Measurements from ENCODE around the gene EPB41.
"Not testable (repeated sequence)": the region's sequence is repeated elsewhere in the genome, so short reads cannot be mapped to it uniquely, and the experiment has no call there.

- TF ChIP-seq POLR2A (IDR thresholded peaks at IDR 0.05) = not testable (repeated sequence)
- TF ChIP-seq, protein P1, sequence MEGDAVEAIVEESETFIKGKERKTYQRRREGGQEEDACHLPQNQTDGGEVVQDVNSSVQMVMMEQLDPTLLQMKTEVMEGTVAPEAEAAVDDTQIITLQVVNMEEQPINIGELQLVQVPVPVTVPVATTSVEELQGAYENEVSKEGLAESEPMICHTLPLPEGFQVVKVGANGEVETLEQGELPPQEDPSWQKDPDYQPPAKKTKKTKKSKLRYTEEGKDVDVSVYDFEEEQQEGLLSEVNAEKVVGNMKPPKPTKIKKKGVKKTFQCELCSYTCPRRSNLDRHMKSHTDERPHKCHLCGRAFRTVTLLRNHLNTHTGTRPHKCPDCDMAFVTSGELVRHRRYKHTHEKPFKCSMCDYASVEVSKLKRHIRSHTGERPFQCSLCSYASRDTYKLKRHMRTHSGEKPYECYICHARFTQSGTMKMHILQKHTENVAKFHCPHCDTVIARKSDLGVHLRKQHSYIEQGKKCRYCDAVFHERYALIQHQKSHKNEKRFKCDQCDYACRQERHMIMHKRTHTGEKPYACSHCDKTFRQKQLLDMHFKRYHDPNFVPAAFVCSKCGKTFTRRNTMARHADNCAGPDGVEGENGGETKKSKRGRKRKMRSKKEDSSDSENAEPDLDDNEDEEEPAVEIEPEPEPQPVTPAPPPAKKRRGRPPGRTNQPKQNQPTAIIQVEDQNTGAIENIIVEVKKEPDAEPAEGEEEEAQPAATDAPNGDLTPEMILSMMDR (IDR thresholded peaks at IDR 0.05) = not testable (repeated sequence)
Observed at GRCh38 chr1:28943581-28943980, 29.2 kb downstream of the EPB41 start.

Measured in ovary (tissue), 3 donors.